GM18508 (cell line): ENCODE results near the gene MYRF.

Experiments
- ATAC-seq: cut with Tn5 transposase; IDR thresholded peaks from one replicate; pipeline ENCODE4 v1.9.1; 2021; ENCODE audit warnings: moderate number of reproducible peaks; ENCODE audit not compliant: insufficient read depth, unreplicated experiment

Gene MYRF

GRCh38 chr11:61773809-61774208 lies 21.4 kb downstream of the MYRF start:
- ATAC-seq, result no peak

GRCh38 chr11:61774411-61774810 lies 22.0 kb downstream of the MYRF start:
- no peak for ATAC-seq

- ATAC-seq, result no peak
These were observed 22.7 kb downstream of the MYRF start for GRCh38 chr11:61775106-61775505.

- ATAC-seq, result no peak
These were observed 23.4 kb downstream of the MYRF start for GRCh38 chr11:61775606-61776554.

GRCh38 chr11:61776561-61777075 lies 24.2 kb downstream of the MYRF start:
- no peak for ATAC-seq

- no peak for ATAC-seq
These were observed 25.0 kb downstream of the MYRF start for GRCh38 chr11:61777234-61778090.

- no peak for ATAC-seq
These were observed 26.0 kb downstream of the MYRF start for GRCh38 chr11:61778357-61778886.

GRCh38 chr11:61778920-61779650 lies 26.6 kb downstream of the MYRF start:
- ATAC-seq, result no peak

GRCh38 chr11:61779666-61780525 lies 27.5 kb downstream of the MYRF start:
- ATAC-seq, result no peak

- ATAC-seq, result no peak
These were observed 28.2 kb downstream of the MYRF start for GRCh38 chr11:61780581-61781162.

GRCh38 chr11:61781585-61781984 lies 29.1 kb downstream of the MYRF start:
- ATAC-seq, result no peak

GRCh38 chr11:61782299-61782698 lies 29.9 kb downstream of the MYRF start:
- no peak for ATAC-seq

GRCh38 chr11:61782841-61783240 lies 30.4 kb downstream of the MYRF start:
- ATAC-seq, result no peak

GRCh38 chr11:61783717-61784505 lies 31.5 kb downstream of the MYRF start:
- ATAC-seq, result no peak

GRCh38 chr11:61784506-61784805 lies 32.0 kb downstream of the MYRF start:
- no peak for ATAC-seq

- ATAC-seq, result no peak
These were observed 33.5 kb downstream of the MYRF start for GRCh38 chr11:61785837-61786402.

GRCh38 chr11:61787928-61788491 lies 35.6 kb downstream of the MYRF start:
- ATAC-seq, result no peak
